GM23338 (cell line): ENCODE measurements around the gene STOX2. TPM values are rescaled to one million over a fixed set of nuclear protein-coding genes. Genes with fewer than 3 reads are reported as not detected.

Experiments
- ATAC-seq: fragments of 200-7000 bp; cut with Tn5 transposase; 3 replicates; pipeline ENCODE4 v1.9.1; 2020
- DNase-seq: peaks from one replicate; pipeline ENCODE4 v3.0.0-alpha.2; 2015; ENCODE audit warnings: low spot score
- H2AFZ ChIP-seq: fragments of 200-600 bp; sonication (generic); 2 replicates; pipeline ENCODE4 v1.8.0; 2016; ENCODE audit warnings: antibody characterized with exemption, mild to moderate bottlenecking, moderate library complexity
- H3F3A ChIP-seq: fragments of 200-600 bp; sonication (generic); replicated peaks from 2 replicates; pipeline ENCODE4 v1.8.0; 2017; ENCODE audit warnings: antibody characterized with exemption, mixed run types, low read depth
- H3K27ac ChIP-seq: fragments of 200-600 bp; sonication (generic); 2 replicates; pipeline ENCODE4 v1.6.1; 2016; ENCODE audit warnings: low read depth
- H3K27me3 ChIP-seq: fragments of 200-600 bp; sonication (generic); 2 replicates; pipeline ENCODE4 v1.8.0; 2016; ENCODE audit warnings: mild to moderate bottlenecking, mixed run types, moderate library complexity; ENCODE audit not compliant: insufficient read depth
- H3K36me3 ChIP-seq: fragments of 200-600 bp; sonication (generic); 2 replicates; pipeline ENCODE4 v1.8.0; 2016; ENCODE audit warnings: mild to moderate bottlenecking; ENCODE audit not compliant: insufficient read depth
- H3K4me1 ChIP-seq: fragments of 200-600 bp; sonication (generic); 2 replicates; pipeline ENCODE4 v1.8.0; 2016; ENCODE audit warnings: mild to moderate bottlenecking, moderate library complexity; ENCODE audit not compliant: insufficient read depth
- H3K4me2 ChIP-seq: fragments of 200-600 bp; sonication (generic); 2 replicates; pipeline ENCODE4 v1.7.1; 2017; ENCODE audit warnings: mixed run types
- H3K4me3 ChIP-seq: fragments of 200-600 bp; sonication (generic); 2 replicates; pipeline ENCODE4 v1.6.1; 2016; ENCODE audit warnings: mixed run types
- H3K79me2 ChIP-seq: fragments of 200-600 bp; sonication (generic); replicated peaks from 2 replicates; pipeline ENCODE4 v1.8.0; 2017; ENCODE audit warnings: mild to moderate bottlenecking; ENCODE audit not compliant: insufficient read depth
- H3K9me2 ChIP-seq: fragments of 200-600 bp; sonication (generic); 2 replicates; pipeline ENCODE4 v1.8.0; 2017; ENCODE audit not compliant: insufficient read depth
- H4K20me1 ChIP-seq: fragments of 200-600 bp; sonication (generic); replicated peaks from 2 replicates; pipeline ENCODE4 v1.8.0; 2017; ENCODE audit warnings: mild to moderate bottlenecking; ENCODE audit not compliant: insufficient read depth
- H3K27ac Mint-ChIP-seq: 2 replicates; pipeline ENCODE4 v1.8.0; 2020; ENCODE audit warnings: inconsistent platforms, mild to moderate bottlenecking, moderate library complexity, mixed read lengths
- H3K27me3 Mint-ChIP-seq: 3 replicates; pipeline ENCODE4 v1.8.0; 2022; ENCODE audit warnings: low read depth, mild to moderate bottlenecking, moderate library complexity, mixed read lengths, inconsistent platforms; ENCODE audit not compliant: insufficient read depth, poor library complexity
- H3K36me3 Mint-ChIP-seq: 3 replicates; pipeline ENCODE4 v1.8.0; 2021; ENCODE audit warnings: low read depth, mild to moderate bottlenecking, inconsistent platforms, moderate library complexity, mixed read lengths
- H3K4me1 Mint-ChIP-seq: 3 replicates; pipeline ENCODE4 v1.8.0; 2020; ENCODE audit warnings: mild to moderate bottlenecking, inconsistent platforms, mixed read lengths
- H3K4me3 Mint-ChIP-seq: 3 replicates; pipeline ENCODE4 v1.8.0; 2021; ENCODE audit warnings: moderate library complexity, mild to moderate bottlenecking, inconsistent platforms, mixed read lengths
- H3K9me3 Mint-ChIP-seq: 3 replicates; pipeline ENCODE4 v1.8.0; 2020; ENCODE audit warnings: moderate library complexity, mild to moderate bottlenecking, inconsistent platforms, mixed read lengths
- CREB1 ChIP-seq: fragments of 250-450 bp; sonication (Bioruptor Pico); IDR thresholded peaks from 2 replicates; pipeline ENCODE4 v1.5.0; 2020; ENCODE audit warnings: low read depth, mild to moderate bottlenecking, moderate library complexity
- ETS1 ChIP-seq: IDR thresholded peaks from 2 replicates; pipeline ENCODE4 v1.6.1; 2016; ENCODE audit warnings: antibody characterized with exemption
- EZH2phosphoT487 ChIP-seq: fragments of 200-600 bp; sonication (generic); IDR thresholded peaks from one replicate; pipeline ENCODE4 v1.8.1; 2018; ENCODE audit warnings: antibody characterized with exemption; ENCODE audit not compliant: unreplicated experiment
- STAT1 ChIP-seq: IDR thresholded peaks from one replicate; pipeline ENCODE4 v1.6.1; 2016; ENCODE audit warnings: antibody characterized with exemption; ENCODE audit not compliant: unreplicated experiment
- ZNF114 ChIP-seq: fragments of 250-450 bp; sonication (Bioruptor Pico); IDR thresholded peaks from 2 replicates; pipeline ENCODE4 v1.5.0; 2020; ENCODE audit warnings: mild to moderate bottlenecking, moderate library complexity
- polyA plus RNA-seq: library from polyadenylated mRNA; unstranded; fragments of >200 nt; fragmentation: Nextera tagmentation; extraction: Ambion mirVana; gene quantifications from 2 replicates; pipeline ENCODE4 v1.2.1, GENCODE V29; 2016
- total RNA-seq: library from RNA; depleted of rRNA; stranded (reverse); fragments of >200 nt; shearing (Covaris generic); gene quantifications from 2 replicates; pipeline ENCODE4 v1.2.3, GENCODE V29; 2014
- TF ChIP-seq, protein P1 (sequence below): fragments of 250-450 bp; sonication (Bioruptor Pico); IDR thresholded peaks from 2 replicates; pipeline ENCODE4 v1.5.0; 2020; ENCODE audit warnings: mild to moderate bottlenecking, moderate library complexity
- TF ChIP-seq, protein P2 (sequence below): IDR thresholded peaks from one replicate; pipeline ENCODE4 v1.6.1; 2018; ENCODE audit warnings: antibody characterized with exemption; ENCODE audit not compliant: unreplicated experiment

The STOX2 gene
- total and polyA plus RNA-seq, 2 experiments from 2014 or later, result 19.8 to 20.6 TPM

GRCh38 chr4:183872531-183872930, 32.6 kb upstream of the STOX2 start (continued):
- TF ChIP-seq, protein P1, sequence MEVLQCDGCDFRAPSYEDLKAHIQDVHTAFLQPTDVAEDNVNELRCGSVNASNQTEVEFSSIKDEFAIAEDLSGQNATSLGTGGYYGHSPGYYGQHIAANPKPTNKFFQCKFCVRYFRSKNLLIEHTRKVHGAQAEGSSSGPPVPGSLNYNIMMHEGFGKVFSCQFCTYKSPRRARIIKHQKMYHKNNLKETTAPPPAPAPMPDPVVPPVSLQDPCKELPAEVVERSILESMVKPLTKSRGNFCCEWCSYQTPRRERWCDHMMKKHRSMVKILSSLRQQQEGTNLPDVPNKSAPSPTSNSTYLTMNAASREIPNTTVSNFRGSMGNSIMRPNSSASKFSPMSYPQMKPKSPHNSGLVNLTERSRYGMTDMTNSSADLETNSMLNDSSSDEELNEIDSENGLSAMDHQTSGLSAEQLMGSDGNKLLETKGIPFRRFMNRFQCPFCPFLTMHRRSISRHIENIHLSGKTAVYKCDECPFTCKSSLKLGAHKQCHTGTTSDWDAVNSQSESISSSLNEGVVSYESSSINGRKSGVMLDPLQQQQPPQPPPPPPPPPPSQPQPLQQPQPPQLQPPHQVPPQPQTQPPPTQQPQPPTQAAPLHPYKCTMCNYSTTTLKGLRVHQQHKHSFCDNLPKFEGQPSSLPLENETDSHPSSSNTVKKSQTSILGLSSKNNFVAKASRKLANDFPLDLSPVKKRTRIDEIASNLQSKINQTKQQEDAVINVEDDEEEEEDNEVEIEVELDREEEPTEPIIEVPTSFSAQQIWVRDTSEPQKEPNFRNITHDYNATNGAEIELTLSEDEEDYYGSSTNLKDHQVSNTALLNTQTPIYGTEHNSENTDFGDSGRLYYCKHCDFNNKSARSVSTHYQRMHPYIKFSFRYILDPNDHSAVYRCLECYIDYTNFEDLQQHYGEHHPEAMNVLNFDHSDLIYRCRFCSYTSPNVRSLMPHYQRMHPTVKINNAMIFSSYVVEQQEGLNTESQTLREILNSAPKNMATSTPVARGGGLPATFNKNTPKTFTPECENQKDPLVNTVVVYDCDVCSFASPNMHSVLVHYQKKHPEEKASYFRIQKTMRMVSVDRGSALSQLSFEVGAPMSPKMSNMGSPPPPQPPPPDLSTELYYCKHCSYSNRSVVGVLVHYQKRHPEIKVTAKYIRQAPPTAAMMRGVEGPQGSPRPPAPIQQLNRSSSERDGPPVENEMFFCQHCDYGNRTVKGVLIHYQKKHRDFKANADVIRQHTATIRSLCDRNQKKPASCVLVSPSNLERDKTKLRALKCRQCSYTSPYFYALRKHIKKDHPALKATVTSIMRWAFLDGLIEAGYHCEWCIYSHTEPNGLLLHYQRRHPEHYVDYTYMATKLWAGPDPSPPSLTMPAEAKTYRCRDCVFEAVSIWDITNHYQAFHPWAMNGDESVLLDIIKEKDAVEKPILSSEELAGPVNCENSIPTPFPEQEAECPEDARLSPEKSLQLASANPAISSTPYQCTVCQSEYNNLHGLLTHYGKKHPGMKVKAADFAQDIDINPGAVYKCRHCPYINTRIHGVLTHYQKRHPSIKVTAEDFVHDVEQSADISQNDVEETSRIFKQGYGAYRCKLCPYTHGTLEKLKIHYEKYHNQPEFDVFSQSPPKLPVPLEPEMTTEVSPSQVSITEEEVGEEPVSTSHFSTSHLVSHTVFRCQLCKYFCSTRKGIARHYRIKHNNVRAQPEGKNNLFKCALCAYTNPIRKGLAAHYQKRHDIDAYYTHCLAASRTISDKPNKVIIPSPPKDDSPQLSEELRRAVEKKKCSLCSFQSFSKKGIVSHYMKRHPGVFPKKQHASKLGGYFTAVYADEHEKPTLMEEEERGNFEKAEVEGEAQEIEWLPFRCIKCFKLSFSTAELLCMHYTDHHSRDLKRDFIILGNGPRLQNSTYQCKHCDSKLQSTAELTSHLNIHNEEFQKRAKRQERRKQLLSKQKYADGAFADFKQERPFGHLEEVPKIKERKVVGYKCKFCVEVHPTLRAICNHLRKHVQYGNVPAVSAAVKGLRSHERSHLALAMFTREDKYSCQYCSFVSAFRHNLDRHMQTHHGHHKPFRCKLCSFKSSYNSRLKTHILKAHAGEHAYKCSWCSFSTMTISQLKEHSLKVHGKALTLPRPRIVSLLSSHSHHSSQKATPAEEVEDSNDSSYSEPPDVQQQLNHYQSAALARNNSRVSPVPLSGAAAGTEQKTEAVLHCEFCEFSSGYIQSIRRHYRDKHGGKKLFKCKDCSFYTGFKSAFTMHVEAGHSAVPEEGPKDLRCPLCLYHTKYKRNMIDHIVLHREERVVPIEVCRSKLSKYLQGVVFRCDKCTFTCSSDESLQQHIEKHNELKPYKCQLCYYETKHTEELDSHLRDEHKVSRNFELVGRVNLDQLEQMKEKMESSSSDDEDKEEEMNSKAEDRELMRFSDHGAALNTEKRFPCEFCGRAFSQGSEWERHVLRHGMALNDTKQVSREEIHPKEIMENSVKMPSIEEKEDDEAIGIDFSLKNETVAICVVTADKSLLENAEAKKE (CRISPR knock-in tag), result no peak
- TF ChIP-seq EZH2phosphoT487, result no peak
- no peak for TF ChIP-seq CREB1 (CRISPR knock-in tag)
- TF ChIP-seq ETS1, result no peak

DNA sequence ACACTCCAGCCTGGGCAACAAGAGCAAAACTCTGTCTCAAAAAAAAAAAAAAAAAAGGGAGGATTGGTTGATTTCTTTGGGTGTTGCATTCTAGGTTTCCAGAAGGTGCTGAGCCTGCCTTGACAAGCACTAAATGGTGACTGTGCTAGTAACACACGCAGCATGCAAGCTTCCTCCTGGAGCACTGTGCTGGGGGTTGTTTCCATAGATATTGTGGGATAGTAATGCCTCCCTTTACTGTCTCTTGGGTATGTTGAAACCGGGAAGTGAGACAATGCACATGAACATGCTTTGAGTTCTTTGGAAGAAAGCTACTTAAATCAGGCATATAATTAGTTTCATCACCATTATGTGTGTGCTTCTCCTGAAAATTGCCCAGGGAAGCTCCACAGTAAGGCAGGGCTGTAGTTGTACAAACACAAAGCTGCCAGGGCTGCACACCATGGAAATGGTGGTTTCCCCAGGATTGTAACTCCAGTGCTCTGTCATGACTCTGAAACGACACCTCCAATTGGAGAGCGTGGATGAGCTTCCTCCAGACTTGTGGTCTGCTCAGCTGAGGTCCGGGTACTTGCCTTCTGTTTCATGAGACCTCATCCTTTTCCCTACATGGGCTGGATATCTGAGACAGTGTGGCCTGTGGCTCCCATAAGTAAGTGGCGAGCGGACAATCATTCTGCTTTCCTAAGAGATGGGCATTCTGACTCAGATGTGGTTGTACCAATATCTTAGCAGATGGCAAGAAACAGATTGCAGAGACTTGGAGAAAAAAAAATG, 31.5 kb upstream of the STOX2 start:
- DNase-seq (no peak), ATAC-seq (no peak)
- no peaks in the 10 kb centered on the region for H4K20me1 ChIP-seq
- no peak overlapping the region for H2AFZ ChIP-seq
- no peak overlapping the region for H3K4me2 ChIP-seq
- no peaks in the 10 kb centered on the region for H3K27me3 Mint-ChIP-seq
- H3K27ac Mint-ChIP-seq, result no peak overlapping the region
- H3K36me3 ChIP-seq, result no peaks in the 10 kb centered on the region
- no peak overlapping the region for H3K4me3 ChIP-seq
- no peak overlapping the region for H3K4me3 Mint-ChIP-seq
- H3K9me2 ChIP-seq, result no peaks in the 10 kb centered on the region
- H3K79me2 ChIP-seq, result no peaks in the 10 kb centered on the region
- no peaks in the 10 kb centered on the region for H3K27me3 ChIP-seq
- TF ChIP-seq ZNF114 (CRISPR knock-in tag), result no peak
- no peak for TF ChIP-seq STAT1
- TF ChIP-seq ETS1, result no peak
- TF ChIP-seq, protein P2, sequence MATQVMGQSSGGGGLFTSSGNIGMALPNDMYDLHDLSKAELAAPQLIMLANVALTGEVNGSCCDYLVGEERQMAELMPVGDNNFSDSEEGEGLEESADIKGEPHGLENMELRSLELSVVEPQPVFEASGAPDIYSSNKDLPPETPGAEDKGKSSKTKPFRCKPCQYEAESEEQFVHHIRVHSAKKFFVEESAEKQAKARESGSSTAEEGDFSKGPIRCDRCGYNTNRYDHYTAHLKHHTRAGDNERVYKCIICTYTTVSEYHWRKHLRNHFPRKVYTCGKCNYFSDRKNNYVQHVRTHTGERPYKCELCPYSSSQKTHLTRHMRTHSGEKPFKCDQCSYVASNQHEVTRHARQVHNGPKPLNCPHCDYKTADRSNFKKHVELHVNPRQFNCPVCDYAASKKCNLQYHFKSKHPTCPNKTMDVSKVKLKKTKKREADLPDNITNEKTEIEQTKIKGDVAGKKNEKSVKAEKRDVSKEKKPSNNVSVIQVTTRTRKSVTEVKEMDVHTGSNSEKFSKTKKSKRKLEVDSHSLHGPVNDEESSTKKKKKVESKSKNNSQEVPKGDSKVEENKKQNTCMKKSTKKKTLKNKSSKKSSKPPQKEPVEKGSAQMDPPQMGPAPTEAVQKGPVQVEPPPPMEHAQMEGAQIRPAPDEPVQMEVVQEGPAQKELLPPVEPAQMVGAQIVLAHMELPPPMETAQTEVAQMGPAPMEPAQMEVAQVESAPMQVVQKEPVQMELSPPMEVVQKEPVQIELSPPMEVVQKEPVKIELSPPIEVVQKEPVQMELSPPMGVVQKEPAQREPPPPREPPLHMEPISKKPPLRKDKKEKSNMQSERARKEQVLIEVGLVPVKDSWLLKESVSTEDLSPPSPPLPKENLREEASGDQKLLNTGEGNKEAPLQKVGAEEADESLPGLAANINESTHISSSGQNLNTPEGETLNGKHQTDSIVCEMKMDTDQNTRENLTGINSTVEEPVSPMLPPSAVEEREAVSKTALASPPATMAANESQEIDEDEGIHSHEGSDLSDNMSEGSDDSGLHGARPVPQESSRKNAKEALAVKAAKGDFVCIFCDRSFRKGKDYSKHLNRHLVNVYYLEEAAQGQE, result no peak
- TF ChIP-seq EZH2phosphoT487, result no peak
- no peaks in the 10 kb centered on the region for H3K9me3 Mint-ChIP-seq
- H3F3A ChIP-seq, result no peaks in the 10 kb centered on the region
- no peak overlapping the region for H3K27ac ChIP-seq
- peaks cover 10% of the 10 kb centered on the region; the same call in 1 of the 2 replicates for H3K4me1 ChIP-seq
- H3K4me1 Mint-ChIP-seq, result peaks cover 7% of the 10 kb centered on the region
- no peaks in the 10 kb centered on the region for H3K36me3 Mint-ChIP-seq
